ENCODE results near the gene CDKN1C.

CDKN1C gene

GRCh38 chr11:2860636-2861035 lies 24.9 kb downstream of the CDKN1C start:
- H3K27ac ChIP-seq = no peak overlapping the region
- intact Hi-C loops (cut with DNase I; ENCODE audit: low total_unique reads) = no loop called here
- H3K9me3 ChIP-seq = no peaks in the 10 kb centered on the region
- no peak for DNase-seq
- peaks cover 0 to 42% of the 10 kb centered on the region in 2 donors for H3K27me3 ChIP-seq
- peaks cover 0 to 12% (median 8%) of the 10 kb centered on the region in 4 donors for H3K4me1 ChIP-seq
- no peaks in the 10 kb centered on the region for H3K36me3 ChIP-seq
- TF ChIP-seq CTCF (IDR thresholded peaks at IDR 0.05) = no peak
- no peak overlapping the region for H3K4me3 ChIP-seq

GRCh38 chr11:2859699-2860037 lies 25.9 kb downstream of the CDKN1C start:
- intact Hi-C loops (cut with DNase I; ENCODE audit: low total_unique reads) = no loop called here

GRCh38 chr11:2858995-2859698 lies 26.4 kb downstream of the CDKN1C start:
- DNase-seq = no peak
- TF ChIP-seq CTCF (IDR thresholded peaks at IDR 0.05) = no peak
- Histone ChIP-seq H3K4me3 (no peak overlapping the region), H3K9me3 (no peaks in the 10 kb centered on the region), H3K27me3 (peaks cover 0 to 34% of the 10 kb centered on the region in 2 donors), H3K36me3 (no peaks in the 10 kb centered on the region), H3K4me1 (peaks cover 0 to 12% (median 8%) of the 10 kb centered on the region in 4 donors), H3K27ac (no peak overlapping the region)
- intact Hi-C loops (cut with DNase I; ENCODE audit: low total_unique reads) = no loop called here

More at GRCh38 chr11:2859699-2860037, 25.9 kb downstream of the CDKN1C start:
- Histone ChIP-seq H3K4me3 (no peak overlapping the region), H3K27ac (no peak overlapping the region), H3K36me3 (no peaks in the 10 kb centered on the region), H3K9me3 (no peaks in the 10 kb centered on the region), H3K4me1 (peaks cover 0 to 12% (median 8%) of the 10 kb centered on the region in 4 donors), H3K27me3 (peaks cover 0 to 38% of the 10 kb centered on the region in 2 donors)
- DNase-seq = no peak
- no peak for TF ChIP-seq CTCF (IDR thresholded peaks at IDR 0.05)

- no peak for DNase-seq
- no peaks in the 10 kb centered on the region for H3K9me3 ChIP-seq
- TF ChIP-seq CTCF (IDR thresholded peaks at IDR 0.05) = no peak
- no peak overlapping the region for H3K4me3 ChIP-seq
- peaks cover 0 to 24% of the 10 kb centered on the region in 2 donors for H3K27me3 ChIP-seq
- H3K4me1 ChIP-seq = peaks cover 0 to 9% (median 7%) of the 10 kb centered on the region in 4 donors
- intact Hi-C loops (cut with DNase I; ENCODE audit: low total_unique reads) = no loop called here
- no peak overlapping the region for H3K27ac ChIP-seq
- H3K36me3 ChIP-seq = no peaks in the 10 kb centered on the region
Observed at GRCh38 chr11:2857918-2858317, 27.7 kb downstream of the CDKN1C start.

GRCh38 chr11:2857276-2857675 lies 28.3 kb downstream of the CDKN1C start:
- H3K27ac ChIP-seq = no peak overlapping the region

More at GRCh38 chr11:2857276-2857675, 28.3 kb downstream of the CDKN1C start:
- DNase-seq = no peak
- Histone ChIP-seq H3K36me3 (no peaks in the 10 kb centered on the region), H3K4me3 (no peak overlapping the region), H3K4me1 (peaks cover 0 to 2% (median 1%) of the 10 kb centered on the region in 4 donors), H3K9me3 (no peaks in the 10 kb centered on the region), H3K27me3 (peaks cover 0 to 17% of the 10 kb centered on the region in 2 donors)
- no peak for TF ChIP-seq CTCF (IDR thresholded peaks at IDR 0.05)
- intact Hi-C loops (cut with DNase I; ENCODE audit: low total_unique reads) = no loop called here

All from tibial artery (tissue), 4 donors.